ENCODE measurements around the gene MYT1.
"Not testable (repeated sequence)": the region's sequence is repeated elsewhere in the genome, so short reads cannot be mapped to it uniquely, and the experiment has no call there.

MYT1 gene

GRCh38 chr20:64165866-64166600, 1.8 kb downstream of the MYT1 start:
- intact Hi-C loops (cut with DNase I): no loop called here
- DNase-seq: peak in 3 of 10 donors; percentile 53 to 72 (median 57)

- peak in 3 of 10 donors; percentile 43 to 78 (median 59) for DNase-seq
- intact Hi-C loops (cut with DNase I): no loop called here
These were observed 2.7 kb downstream of the MYT1 start for GRCh38 chr20:64166721-64167615.

GRCh38 chr20:64167676-64168075, 3.4 kb downstream of the MYT1 start:
- intact Hi-C loops (cut with DNase I): no loop called here

GRCh38 chr20:64168381-64169090, 4.3 kb downstream of the MYT1 start:
- peak in 3 of 10 donors; percentile 49 to 59 (median 59) for DNase-seq
- intact Hi-C loops (cut with DNase I): no loop called here

More at GRCh38 chr20:64167676-64168075, 3.4 kb downstream of the MYT1 start:
- peak in 3 of 10 donors; percentile 25 to 59 (median 42) for DNase-seq

GRCh38 chr20:64169091-64169560, 4.9 kb downstream of the MYT1 start:
- peak in 3 of 10 donors; percentile 33 to 48 (median 39) for DNase-seq
- intact Hi-C loops (cut with DNase I): no loop called here

GRCh38 chr20:64171211-64171610, 7.0 kb downstream of the MYT1 start:
- peak in 3 of 10 donors; percentile 11 to 66 (median 65) for DNase-seq
- intact Hi-C loops (cut with DNase I): no loop called here

- intact Hi-C loops (cut with DNase I): no loop called here
- DNase-seq: peak in 2 of 10 donors; percentile 15 to 37
These were observed 8.9 kb downstream of the MYT1 start for GRCh38 chr20:64173116-64173515.

GRCh38 chr20:64176551-64176950, 12.3 kb downstream of the MYT1 start:
- intact Hi-C loops (cut with DNase I): no loop called here
- peak; percentile 43 to 92 (median 52) for DNase-seq

- intact Hi-C loops (cut with DNase I): no loop called here
These were observed 12.7 kb downstream of the MYT1 start for GRCh38 chr20:64176971-64177370.

GRCh38 chr20:64177384-64177783, 13.1 kb downstream of the MYT1 start:
- DNase-seq: peak in 3 of 10 donors; percentile 39 to 55 (median 47)
- intact Hi-C loops (cut with DNase I): no loop called here

More at GRCh38 chr20:64176971-64177370, 12.7 kb downstream of the MYT1 start:
- DNase-seq: no peak

GRCh38 chr20:64177787-64178186, 13.5 kb downstream of the MYT1 start:
- DNase-seq: peak in 3 of 10 donors; percentile 42 to 63 (median 49)
- intact Hi-C loops (cut with DNase I): no loop called here

GRCh38 chr20:64178925-64179324, 14.7 kb downstream of the MYT1 start:
- intact Hi-C loops (cut with DNase I): not testable (repeated sequence)
- DNase-seq: peak in 1 of 10 donors; percentile 59

GRCh38 chr20:64179805-64180204, 15.6 kb downstream of the MYT1 start:
- intact Hi-C loops (cut with DNase I): no loop called here
- peak in 1 of 10 donors; percentile 29 for DNase-seq

- intact Hi-C loops (cut with DNase I): no loop called here
- no peak for DNase-seq
These were observed 16.4 kb downstream of the MYT1 start for GRCh38 chr20:64180673-64181072.

- DNase-seq: peak in 2 of 10 donors; percentile 18 to 52
- intact Hi-C loops (cut with DNase I): no loop called here
These were observed 17.1 kb downstream of the MYT1 start for GRCh38 chr20:64181391-64181790.

GRCh38 chr20:64182146-64182865, 18.1 kb downstream of the MYT1 start:
- intact Hi-C loops (cut with DNase I): no loop called here
- peak in 3 of 10 donors; percentile 39 to 78 (median 58) for DNase-seq

GRCh38 chr20:64183313-64183712, 19.1 kb downstream of the MYT1 start:
- intact Hi-C loops (cut with DNase I): no loop called here
- DNase-seq: no peak

- DNase-seq: peak in 3 of 10 donors; percentile 17 to 43 (median 35)
- intact Hi-C loops (cut with DNase I): no loop called here
These were observed 20.5 kb downstream of the MYT1 start for GRCh38 chr20:64184795-64185194.

GRCh38 chr20:64185276-64185900, 21.1 kb downstream of the MYT1 start:
- intact Hi-C loops (cut with DNase I): no loop called here
- peak in 3 of 10 donors; percentile 45 to 74 (median 71) for DNase-seq
